NT2/D1 (cell line): ENCODE results near the gene TMPRSS13.

Experiments used
- YY1 ChIP-seq: IDR thresholded peaks from 2 replicates; pipeline ENCODE4 v1.6.1; 2011; ENCODE audit not compliant: insufficient read length, insufficient read depth
- ZNF274 ChIP-seq: IDR thresholded peaks from 2 replicates; pipeline ENCODE4 v1.6.1; 2011; ENCODE audit warnings: mild to moderate bottlenecking, low read depth, low read length

- TF ChIP-seq ZNF274 (no peak), YY1 (no peak)
Observed at GRCh38 chr11:117908109-117908895, 20.9 kb downstream of the TMPRSS13 start.
